HG02938 (cell line): ENCODE data around the gene AJUBA.
"Not testable (repeated sequence)": the region's sequence is repeated elsewhere in the genome, so short reads cannot be mapped to it uniquely, and the experiment has no call there.

Source experiments
- ATAC-seq: cut with Tn5 transposase; IDR thresholded peaks from one replicate; pipeline ENCODE4 v1.9.1; 2021; ENCODE audit warnings: mild to moderate bottlenecking, moderate library complexity; ENCODE audit not compliant: unreplicated experiment

The AJUBA gene

GRCh38 chr14:22982477-22983245, at the start of gene AJUBA:
Gene AJUBA, minus strand, starts transcription at chr14:22982551. Its CDS starts 285 bp downstream, at chr14:22982266.
- no peak for ATAC-seq

- ATAC-seq, result no peak
Measured at GRCh38 chr14:23030936-23031335, 48.6 kb upstream of the AJUBA start.

- ATAC-seq, result no peak
Measured at GRCh38 chr14:23028799-23029198, 46.4 kb upstream of the AJUBA start.

- no peak for ATAC-seq
Measured at GRCh38 chr14:23025151-23025814, 42.9 kb upstream of the AJUBA start.

GRCh38 chr14:23024612-23025075, 42.3 kb upstream of the AJUBA start:
- no peak for ATAC-seq

- ATAC-seq, result no peak
Measured at GRCh38 chr14:23023795-23024152, 41.4 kb upstream of the AJUBA start.

GRCh38 chr14:23023022-23023794, 40.9 kb upstream of the AJUBA start:
- no peak for ATAC-seq

- ATAC-seq, result no peak
Measured at GRCh38 chr14:23021889-23022442, 39.6 kb upstream of the AJUBA start.

- ATAC-seq, result no peak
Measured at GRCh38 chr14:23021434-23021833, 39.1 kb upstream of the AJUBA start.

- no peak for ATAC-seq
Measured at GRCh38 chr14:23020143-23021128, 38.1 kb upstream of the AJUBA start.

GRCh38 chr14:23018107-23018506, 35.8 kb upstream of the AJUBA start:
- no peak for ATAC-seq

GRCh38 chr14:23017091-23017490, 34.7 kb upstream of the AJUBA start:
- no peak for ATAC-seq

GRCh38 chr14:23015618-23016017, 33.3 kb upstream of the AJUBA start:
- no peak for ATAC-seq

GRCh38 chr14:23013749-23014054, 31.4 kb upstream of the AJUBA start:
- ATAC-seq, result not testable (repeated sequence)

GRCh38 chr14:23013054-23013748, 30.9 kb upstream of the AJUBA start:
- no peak for ATAC-seq

- no peak for ATAC-seq
Measured at GRCh38 chr14:23009939-23010726, 27.8 kb upstream of the AJUBA start, which contains the start of gene C14orf93. Gene C14orf93, minus strand, starts transcription at chr14:23010143. Its CDS starts 11,120 bp downstream, at chr14:22999023.

- no peak for ATAC-seq
Measured at GRCh38 chr14:23009483-23009938, 27.2 kb upstream of the AJUBA start.

GRCh38 chr14:23008831-23009230, 26.5 kb upstream of the AJUBA start:
- ATAC-seq, result no peak
